ENCODE measurements around the gene PAQR3.

PAQR3 gene, protein sequence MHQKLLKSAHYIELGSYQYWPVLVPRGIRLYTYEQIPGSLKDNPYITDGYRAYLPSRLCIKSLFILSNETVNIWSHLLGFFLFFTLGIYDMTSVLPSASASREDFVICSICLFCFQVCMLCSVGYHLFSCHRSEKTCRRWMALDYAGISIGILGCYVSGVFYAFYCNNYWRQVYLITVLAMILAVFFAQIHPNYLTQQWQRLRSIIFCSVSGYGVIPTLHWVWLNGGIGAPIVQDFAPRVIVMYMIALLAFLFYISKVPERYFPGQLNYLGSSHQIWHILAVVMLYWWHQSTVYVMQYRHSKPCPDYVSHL

DNA sequence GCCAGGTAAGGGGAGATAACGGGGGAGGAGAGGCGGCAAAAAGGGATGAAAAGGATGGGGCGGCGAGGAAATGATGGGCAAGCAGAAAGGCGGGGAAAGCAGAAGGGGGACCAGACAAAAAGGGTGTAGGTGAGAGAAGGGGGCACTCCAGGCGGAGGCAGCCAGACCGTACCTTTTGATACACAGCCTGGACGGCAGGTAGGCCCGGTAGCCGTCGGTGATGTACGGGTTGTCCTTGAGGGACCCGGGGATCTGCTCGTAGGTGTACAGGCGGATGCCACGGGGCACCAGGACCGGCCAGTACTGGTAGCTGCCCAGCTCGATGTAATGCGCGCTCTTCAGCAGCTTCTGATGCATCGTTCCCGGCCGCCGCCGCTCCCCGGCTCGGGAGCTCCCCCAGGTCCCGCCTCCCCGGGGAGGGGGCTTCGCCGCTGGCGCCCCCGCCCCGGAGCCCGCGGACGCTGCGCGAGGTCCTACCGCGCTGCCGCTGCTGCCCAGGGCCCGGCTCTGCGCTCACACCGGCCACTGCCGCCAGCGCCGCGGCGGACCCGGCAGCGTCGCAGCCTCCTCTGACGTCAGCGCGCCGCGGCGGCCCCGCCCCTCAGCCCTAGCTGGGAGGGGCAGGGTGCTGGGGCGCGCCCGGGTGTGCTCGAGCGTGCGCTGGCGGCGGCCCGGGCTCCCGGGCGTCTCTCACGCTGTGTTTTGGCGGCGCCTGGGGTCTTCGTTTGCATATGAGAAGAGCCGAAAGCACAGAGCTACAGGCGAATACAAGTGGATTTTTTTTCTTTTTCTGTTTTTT lies at the start of gene PAQR3:
Gene PAQR3, minus strand, starts transcription at position 571 of the 799 bp plus-strand sequence. Its CDS starts 214 bp downstream, at position 357.
- peak; percentile 81 for DNase-seq

DNA sequence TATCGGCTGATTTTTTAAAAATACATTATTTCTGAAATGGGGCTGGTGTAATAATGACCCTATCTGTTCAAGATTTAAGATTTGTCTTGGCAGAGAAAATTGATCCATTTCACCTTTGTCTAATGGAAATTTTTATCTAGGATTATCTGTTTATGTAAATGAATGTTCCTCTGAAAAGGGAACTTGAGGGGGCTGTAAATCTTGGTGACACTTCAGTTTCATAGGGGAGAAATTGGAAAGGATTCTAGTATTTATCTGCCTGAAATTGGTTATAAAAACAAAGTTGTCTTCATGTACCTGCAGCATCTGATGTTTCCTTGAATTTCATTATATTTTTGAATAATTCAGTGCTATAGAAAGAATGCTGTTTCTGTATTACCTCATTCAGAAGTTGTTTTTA lies 48.4 kb upstream of the PAQR3 start:
- no peak for DNase-seq

DNA sequence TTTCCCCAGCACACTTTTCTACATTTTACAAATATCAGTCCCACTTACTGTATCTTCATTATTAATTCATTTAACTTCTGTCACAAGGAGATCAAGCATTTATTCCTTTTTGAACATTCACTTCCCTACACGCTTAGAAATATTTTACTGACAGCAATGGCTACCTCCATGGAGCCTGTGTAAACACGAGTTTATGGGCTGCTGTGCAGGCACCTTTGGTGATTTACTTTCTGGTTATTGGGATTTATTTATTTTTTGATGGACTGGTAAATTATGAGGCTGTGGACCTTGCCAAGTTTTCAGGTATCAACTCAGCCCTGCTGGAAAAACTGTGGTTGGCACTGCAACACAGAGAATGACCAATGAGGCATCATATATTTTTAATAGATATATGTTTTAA lies 45.4 kb upstream of the PAQR3 start:
- DNase-seq = no peak

DNA sequence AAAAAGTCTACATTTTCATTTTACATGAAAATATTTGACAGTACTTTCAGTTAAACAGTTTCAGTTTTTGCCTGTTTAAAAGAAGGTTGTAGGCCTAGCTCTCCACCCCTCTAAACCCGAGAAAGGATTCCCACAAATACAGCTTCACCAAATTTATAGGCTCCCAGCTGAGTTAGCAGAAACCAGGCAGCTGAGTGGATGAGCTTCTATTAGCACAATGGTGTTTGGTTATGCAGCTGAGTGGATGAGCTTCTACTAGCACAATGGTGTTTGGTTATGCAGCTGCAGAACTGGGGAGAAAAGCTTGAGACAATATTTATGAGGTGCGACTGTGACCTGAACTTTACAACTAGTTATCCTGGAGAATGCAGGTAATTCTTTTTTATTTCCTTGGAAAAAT lies 36.6 kb upstream of the PAQR3 start:
- DNase-seq = peak; percentile 51

DNA sequence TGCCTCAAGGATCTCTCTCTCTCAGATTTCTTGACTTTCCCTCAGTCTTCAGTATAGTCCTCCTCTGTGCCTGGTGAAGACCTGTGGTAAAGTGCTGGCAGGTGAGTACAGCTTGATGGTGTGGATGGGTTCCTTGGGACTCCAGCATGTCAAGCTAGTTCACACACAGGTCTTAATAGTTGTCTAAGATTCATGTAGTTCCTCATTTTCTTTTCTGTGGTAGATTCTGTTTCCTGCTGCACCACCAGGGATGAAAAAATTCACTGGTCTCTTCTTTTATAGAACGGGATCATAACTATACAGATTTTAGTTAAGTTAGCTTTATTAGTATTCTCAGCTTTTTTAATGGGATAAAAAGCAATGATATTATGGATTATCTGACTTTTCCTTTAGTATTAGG lies 32.5 kb upstream of the PAQR3 start:
- DNase-seq = no peak

DNA sequence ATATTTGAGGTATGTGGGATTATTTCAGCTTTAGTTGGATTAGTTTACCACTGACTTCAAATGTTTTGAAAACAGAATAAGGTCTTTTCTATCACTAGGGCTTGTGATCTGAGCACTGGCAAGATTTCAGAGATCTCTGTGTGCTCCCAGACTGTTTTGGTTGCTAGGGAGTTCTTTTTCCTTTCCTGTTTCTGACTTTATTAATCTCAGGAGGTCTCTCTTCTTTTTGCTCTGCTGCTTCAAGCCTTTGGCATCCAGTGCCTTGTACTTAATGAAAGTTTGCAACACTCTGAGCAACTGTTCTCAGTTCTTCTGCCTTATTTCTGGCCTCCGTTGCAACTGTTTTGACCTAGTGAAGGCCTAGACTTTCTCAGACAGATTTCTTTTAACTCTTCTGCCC lies 32.1 kb upstream of the PAQR3 start:
- DNase-seq = no peak

DNA sequence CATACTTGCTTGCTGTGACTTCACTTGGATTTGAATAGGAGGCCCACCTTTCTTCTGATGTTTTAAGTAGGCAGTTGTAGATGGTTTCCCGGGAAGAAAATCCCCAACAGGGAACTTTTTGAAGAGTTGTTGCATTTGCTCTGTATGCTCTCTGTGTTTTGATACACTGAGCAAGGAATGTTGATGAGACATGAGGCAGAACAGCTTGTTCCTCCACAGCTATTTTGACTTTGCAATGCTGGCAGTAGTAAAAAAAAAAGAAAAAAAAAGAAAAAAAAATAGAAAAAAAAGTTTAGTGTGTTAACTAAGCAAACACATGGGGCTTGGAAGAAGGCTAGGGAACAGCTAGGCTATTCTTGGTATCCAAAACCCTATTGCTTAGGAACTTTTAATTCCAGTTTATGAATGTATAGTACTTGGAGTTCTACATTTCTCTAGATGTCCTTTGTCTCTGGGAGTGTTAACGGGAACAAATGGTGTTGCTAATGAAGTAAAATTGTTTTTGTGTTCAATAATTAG lies 23.4 kb upstream of the PAQR3 start:
- DNase-seq = no peak

DNA sequence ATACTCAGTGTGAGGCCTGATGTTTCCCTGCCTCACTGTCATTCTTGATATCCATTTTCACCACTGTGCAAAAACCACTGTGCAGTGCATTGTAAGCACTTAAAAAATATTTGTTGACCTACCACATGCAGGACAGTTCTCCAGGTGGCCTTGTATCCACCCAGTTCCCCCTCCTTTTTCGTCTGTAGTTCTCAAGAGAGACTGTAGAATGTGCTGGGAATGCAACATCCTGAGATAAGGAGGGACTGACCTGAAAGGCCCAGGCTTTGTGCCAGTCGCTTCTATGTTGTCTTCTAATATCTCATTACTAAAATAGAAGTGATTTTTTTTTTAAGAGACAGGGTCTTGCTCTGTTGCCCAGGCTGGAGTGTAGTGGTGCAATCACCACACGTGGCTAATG lies 21.7 kb upstream of the PAQR3 start:
- DNase-seq = no peak

DNA sequence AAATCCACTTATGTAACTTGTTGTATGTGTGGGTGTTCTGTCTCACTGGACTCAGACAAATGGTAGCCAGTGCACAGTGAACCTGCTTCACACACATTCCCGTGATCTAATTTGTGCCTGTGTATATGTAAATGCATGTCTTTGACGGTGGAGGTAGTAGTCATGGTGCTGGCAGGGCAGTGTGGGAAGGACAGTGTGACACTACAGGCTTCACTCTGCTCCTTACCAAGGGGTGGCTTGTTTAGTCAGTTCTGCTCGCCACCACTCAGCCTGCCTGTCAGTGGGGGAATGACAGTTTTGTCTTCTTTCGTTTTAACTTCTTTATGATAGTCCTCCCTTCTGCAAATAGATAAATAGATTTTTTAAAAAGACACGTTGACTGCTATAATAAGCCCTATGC lies 17.7 kb upstream of the PAQR3 start:
- DNase-seq = no peak

DNA sequence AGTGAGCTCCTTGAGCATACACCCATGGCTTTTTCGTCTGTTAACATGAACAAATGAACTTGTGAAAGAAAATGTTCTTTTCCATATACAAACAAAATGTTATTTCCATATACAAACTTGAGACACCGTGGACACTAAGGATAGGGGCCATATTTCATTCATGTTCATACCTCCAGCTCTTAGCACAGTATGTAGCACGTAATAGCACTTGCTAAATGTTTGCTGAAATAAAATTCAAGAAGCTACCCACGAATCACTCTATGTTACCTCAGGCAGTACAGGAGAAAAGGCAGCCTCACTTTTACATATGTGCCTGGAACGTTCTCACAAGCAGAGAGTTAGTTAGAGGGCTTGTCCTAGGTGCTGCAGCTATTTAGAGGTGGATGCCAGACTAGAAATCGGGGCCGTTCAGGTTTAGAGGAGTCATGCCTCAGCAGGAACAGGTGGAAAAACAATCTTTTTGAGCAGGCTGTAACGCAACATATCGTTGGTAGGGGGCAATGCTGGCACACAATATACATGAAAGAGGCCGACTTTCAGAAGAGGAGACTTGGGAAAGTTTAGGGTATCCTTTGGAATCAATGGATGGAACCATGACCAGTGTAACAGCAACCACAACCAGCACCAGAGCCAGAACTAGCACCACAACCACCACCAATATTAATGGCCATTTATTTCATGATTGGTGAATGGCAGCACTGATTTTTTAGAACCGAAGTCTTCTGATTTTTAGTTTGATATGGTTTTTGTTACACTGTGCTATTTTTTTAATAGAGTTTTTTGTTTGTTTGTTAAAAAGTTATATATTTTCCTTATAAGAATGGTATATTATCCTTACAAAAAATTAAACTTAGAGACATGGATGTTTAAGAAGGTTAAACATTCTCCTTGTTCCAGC lies 14.8 kb upstream of the PAQR3 start:
- peak; percentile 34 for DNase-seq

DNA sequence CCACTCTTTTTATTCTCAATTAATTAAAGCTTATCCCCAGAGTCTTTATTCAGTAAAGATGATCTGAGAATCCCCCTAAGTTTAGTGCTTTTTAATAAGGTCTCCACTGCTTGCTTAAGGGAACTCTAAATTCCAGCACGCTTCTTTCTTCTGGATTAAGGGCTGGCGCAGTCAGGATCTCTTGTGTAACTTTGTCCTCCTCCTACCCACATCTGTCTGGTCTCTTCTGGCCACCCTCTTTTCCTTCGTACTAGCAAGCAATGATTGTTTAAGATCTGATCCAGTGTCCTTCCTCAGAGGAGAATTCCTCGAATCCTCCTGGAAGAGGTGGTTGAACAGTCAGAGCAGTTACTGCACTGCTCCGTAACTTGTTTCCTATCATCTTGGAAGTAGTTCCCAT lies 14.0 kb upstream of the PAQR3 start:
- no peak for DNase-seq

DNA sequence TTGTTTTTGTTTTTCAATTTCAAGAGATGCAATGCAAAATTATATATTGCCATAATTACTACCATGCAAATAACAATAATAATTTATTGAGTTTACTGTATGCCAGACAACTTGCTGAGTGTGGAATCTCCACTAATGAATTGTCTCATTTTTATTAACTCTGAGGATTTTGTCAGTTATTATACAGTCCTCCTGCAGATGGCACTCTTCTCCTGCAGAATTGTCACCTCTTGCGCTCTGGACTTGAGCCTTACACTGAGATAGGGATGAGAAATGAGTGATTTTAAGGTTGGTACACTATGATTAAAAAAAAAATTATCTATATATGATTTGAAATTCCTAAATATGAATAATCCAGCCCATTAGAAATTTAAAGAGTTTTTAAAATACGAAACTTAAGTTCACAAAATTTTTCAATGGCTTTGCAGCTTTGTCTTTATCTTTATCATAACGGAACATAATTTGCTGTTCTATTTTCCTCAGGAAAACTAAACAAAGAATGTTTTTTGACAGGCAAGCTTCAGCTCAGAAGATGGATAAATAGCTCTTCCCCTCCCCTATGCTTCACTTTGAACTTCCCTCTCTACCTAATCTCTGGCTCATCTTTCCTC lies 12.7 kb upstream of the PAQR3 start:
- no peak for DNase-seq

DNA sequence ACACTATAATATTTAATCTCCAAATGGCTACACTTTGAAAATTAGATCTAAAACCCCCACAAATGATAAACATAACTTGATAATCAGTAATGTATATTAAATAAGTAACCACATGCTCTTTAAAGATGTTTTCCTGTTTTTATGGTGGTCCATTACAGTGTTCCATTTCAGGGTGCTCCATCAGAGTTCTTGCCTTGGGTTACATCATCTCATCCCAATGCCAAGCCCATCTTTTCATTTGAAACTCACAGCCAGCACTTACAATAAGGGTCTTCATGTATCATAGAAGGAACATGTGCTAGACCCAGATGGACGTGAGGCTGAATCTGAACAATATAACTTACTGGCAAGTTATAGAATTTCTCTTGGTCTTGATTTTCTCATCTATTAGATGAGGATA lies 10.5 kb upstream of the PAQR3 start:
- DNase-seq = no peak

DNA sequence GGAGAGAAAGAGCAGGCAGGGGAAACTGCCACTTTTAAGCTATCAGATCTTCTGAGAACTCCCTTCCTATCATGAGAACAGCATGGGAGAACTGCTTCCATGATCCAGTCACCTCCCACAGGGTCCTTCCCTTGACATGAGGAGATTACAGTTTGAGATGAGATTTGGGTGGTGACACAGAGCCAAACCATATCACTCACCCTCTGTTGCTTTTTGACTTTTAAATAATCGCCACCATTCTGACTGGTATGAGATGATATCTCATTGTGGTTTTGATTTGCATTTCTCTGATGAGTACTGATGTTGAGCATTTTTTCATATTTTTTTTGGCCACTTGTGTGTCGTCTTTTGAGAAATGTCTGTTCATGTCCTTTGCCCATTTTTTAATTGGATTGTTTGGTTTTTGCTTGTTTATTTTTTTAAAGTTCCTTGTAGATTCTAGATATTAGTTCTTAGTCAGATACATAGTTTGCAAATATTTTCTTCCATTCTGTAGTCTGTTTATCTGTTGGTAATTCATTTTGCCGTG lies 6.5 kb upstream of the PAQR3 start:
- no peak for DNase-seq

DNA sequence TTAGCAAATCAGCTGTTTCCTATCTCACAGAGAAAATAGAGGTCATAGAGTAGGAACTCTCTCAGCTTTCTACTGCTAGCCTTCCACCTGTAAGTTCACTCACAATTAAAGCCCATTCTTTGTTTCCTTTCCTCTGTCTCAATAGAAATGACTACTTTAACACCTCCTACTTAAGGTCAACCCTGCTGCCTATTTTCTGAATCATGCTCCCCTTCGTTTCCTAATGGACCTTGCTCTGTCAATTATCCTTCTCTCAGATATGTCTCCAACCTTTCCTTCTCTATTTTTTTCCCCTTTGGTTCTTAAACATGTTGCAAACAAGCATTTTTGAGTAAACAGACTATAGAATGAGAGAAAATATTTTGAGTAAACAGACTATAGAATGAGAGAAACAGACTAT lies 5.1 kb upstream of the PAQR3 start:
- DNase-seq = no peak

DNA sequence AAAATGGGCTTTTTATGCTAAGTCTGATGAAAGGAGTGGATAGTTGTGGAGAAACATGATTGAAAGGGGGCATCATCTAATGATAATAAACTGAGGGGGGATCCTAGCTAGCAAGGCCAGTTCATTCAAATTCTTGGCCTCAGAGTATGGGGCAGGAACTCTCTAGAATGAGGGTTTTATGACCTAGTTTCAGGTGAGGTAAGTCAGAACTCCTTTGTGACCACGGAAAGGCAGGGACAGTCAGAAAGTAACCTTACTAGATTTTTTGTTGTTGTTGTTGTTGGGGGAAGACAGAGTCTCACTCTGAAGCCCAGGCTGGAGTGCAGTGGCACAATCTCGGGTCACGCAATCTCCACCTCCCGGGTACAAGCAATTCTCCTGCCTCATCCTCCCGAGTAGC lies 1.5 kb upstream of the PAQR3 start:
- DNase-seq = no peak

DNA sequence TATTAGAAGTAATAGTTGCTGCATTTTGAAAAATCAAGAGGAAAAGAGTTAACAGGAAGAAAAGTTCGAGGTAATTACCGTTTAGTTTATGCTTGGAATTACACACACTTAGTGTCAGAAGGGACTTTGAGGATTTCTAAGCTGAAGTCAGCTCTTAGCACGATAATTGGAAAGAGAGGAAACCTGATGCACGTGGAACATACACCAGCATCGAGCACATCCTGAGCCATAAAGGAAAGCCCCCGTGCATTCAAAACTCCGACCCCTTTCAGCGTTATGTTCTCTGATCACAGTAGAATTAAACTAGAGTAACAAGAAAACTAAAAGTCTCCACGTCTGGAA lies 400 bp upstream of the PAQR3 start:
- no peak for DNase-seq

DNA sequence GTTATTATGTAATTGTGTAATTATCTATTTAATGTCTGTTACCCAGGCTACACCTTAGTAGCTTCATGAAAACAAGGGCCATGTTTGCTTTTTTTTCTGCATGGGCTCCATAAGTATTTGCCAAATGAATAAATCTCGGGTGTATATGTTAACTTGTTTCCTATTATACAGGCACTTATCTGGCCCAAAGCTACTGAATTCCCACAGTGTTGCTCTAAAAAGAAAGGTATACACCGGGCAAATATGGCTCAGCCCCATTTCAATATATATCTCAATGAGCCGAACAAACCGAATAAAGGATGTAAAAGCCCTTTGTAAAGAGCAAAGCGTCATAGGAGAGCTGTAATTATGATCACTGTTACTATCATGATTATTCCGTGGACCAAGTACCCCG lies 767 bp downstream of the PAQR3 start:
- DNase-seq = no peak

DNA sequence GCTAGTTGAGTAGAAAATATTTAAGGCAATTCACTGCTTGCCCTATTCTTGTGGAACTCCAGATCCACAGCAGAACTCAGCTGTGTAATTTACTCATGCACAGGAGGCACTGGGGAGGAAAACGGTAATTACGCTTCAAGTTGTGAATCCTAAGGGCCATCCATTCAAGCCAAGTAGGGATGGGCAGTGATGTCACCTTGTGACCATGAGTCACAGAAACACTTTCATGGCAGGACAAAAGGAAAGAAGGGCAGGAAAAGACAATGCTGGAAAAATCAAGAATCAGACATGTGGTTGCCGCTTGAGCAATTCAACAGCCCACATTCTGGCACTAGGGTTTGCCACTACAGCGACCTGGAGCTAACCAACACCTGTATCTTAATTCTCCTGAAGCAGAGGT lies 1.4 kb downstream of the PAQR3 start:
- DNase-seq = no peak

DNA sequence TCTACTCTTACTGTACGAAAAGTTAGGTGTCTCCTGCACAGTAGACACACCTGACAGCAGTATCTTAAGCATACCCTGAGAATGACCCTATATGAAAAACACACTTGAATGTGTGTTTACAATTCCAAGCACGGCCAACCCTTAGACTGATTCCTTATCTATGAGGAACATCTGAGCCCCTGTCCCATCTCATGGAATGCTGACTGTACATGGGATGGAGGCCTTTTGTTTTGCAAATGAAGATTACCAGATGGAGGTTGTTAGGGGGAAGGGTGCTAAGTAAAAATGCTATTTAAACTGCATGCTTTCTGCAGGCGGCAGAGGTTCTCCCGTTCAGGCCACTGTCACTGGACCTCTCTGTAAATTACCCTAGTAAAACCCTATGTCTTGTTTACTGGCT lies 2.2 kb downstream of the PAQR3 start:
- no peak for DNase-seq

DNA sequence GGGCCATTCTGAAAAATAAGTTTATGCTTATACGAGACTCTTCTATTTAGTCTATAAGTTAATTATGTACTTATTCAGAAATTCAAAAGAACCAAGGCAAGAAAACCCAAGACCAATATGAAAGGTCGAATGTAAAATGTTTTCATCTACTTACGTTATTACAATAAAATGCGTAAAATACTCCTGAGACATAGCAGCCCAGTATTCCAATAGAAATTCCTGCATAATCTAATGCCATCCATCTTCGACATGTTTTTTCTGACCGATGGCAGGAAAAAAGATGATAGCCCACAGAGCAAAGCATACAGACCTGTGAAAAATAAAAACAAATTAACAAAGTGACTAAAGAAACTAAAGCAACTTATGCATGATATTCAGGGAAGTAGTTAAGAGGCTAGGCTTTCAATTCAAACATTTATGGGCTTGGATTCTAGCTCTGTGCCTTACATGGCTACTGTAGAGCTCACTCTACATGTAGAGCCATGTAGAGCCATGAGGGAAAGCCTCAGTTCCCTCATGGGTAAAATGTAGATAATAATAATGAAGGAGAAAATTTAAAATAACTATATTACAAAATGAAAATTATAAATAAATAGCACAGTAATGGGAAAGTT lies 9.1 kb downstream of the PAQR3 start:
- DNase-seq = no peak

DNA sequence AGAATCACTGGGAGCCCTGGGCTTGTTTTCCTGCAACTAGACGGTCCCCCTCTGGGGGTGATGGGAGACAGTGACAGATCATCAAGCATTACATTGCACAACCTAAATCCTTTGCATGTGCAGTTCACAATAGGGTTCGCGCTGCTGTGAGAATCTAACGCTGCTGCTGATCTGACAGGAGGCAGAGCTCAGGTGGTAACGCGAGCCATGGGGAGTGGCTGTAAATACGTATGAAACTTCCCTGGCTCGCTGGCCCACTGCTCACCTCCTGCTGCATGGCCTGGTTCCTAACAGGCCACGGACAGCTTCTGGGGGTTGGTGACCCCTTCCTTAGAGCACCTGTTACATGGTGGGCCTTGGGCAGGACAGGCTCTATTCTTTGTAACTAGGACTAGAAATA lies 10.4 kb downstream of the PAQR3 start:
- DNase-seq = no peak

All from NCI-H774 (cell line).